GM12875 (cell line): ENCODE measurements around the gene SORCS1.

Source experiments
- H3K4me3 ChIP-seq: one replicate; pipeline ENCODE4 v1.5.1; 2011; ENCODE audit warnings: low read depth, low read length, control low read depth
- TF ChIP-seq, protein P1 (sequence below): IDR thresholded peaks from 2 replicates; pipeline ENCODE4 v1.5.1; 2011; ENCODE audit warnings: low read depth, mild to moderate bottlenecking, control low read depth, inconsistent platforms, low read length, moderate library complexity, borderline replicate concordance; ENCODE audit not compliant: insufficient read depth

SORCS1 gene

DNA sequence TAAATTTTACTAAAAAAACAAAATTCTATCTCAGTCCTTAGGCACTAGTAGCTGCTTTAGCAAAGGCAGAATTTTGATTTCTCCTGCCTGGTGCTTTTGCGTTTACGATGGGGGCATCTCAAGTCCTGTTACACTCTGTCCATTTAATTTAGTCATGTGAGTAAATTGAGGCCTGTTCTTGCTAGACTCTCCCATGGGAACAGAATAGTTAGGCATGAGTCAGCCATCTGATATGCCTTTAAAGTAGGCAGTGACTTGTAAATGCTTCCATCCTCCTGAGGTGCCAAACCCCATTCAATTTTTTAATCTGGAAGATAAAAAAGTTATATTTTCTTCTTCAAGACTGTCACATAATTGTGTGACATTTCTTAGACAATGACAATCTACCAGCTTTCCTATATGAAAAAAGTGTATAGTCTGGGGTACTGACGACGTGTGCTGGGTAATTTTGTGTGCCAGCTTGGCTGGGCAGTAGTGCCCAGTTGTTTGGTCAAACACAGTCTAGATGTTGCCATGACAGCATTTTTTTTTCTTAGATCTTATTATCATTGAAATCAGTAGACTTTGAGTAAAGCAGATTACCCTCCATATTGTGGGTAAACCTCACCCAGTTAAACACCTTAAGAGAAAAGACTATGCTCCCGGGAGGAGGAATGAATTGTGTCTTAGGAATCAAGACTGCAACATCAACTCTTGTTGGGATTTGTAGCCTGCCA is 603.4 kb downstream of the SORCS1 start:
- TF ChIP-seq, protein P1, sequence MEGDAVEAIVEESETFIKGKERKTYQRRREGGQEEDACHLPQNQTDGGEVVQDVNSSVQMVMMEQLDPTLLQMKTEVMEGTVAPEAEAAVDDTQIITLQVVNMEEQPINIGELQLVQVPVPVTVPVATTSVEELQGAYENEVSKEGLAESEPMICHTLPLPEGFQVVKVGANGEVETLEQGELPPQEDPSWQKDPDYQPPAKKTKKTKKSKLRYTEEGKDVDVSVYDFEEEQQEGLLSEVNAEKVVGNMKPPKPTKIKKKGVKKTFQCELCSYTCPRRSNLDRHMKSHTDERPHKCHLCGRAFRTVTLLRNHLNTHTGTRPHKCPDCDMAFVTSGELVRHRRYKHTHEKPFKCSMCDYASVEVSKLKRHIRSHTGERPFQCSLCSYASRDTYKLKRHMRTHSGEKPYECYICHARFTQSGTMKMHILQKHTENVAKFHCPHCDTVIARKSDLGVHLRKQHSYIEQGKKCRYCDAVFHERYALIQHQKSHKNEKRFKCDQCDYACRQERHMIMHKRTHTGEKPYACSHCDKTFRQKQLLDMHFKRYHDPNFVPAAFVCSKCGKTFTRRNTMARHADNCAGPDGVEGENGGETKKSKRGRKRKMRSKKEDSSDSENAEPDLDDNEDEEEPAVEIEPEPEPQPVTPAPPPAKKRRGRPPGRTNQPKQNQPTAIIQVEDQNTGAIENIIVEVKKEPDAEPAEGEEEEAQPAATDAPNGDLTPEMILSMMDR: no peak
- no peak overlapping the region for H3K4me3 ChIP-seq

DNA sequence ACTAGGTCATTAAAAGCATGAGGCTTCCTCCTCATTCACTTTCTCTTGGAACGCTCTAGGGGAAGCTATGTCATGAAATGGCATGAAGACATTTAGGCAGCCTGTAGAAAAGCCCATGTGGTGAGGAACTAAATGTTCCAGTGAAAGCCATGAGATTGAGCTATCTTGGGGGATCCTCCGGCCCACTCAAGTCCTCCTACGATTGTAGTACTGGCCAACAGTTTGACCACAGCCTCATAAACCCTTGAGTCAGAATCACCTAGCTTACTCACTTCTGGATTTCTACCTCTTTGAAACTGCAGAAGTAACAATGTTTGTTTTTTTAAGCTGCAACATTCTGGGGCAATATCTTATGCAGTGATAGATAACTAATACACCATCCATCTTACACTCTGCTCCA is 605.1 kb downstream of the SORCS1 start:
- no peak overlapping the region for H3K4me3 ChIP-seq
- TF ChIP-seq, protein P1: no peak

DNA sequence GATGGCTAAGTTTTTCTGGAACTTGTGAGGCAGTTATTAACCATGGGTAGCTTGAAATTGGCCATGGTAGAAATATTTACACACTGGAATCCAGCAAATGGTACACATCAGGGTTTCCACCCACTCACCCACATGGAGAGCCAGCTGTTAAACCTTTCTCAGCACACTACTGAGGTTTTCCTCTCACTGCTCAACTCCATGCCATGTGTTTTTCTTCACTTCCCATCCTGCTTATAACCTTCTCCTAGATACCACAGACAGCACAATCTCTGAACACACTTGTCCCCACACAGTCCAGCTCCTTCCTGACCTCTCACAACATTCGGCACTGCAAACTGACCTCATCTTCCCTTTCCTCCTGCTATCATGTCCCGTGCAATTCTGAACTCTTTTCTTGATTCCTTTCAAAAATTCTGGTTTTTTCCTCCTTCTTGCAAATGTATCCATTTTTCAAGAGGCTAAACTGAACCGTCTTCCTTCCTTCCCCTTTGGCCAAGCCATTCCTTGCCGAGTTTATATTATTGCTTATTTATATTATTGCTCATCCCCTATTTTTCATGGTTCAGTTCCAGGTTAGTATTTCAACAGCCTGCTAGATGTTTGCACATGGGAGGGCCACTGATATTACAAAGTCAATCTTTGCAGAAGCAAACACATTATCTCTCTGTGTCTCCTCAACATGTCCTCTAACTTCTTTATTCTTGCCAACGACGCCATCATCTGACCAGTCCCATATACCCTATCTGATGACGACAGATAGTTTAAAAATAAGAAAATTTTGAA is 606.4 kb downstream of the SORCS1 start:
- TF ChIP-seq, protein P1: no peak

DNA sequence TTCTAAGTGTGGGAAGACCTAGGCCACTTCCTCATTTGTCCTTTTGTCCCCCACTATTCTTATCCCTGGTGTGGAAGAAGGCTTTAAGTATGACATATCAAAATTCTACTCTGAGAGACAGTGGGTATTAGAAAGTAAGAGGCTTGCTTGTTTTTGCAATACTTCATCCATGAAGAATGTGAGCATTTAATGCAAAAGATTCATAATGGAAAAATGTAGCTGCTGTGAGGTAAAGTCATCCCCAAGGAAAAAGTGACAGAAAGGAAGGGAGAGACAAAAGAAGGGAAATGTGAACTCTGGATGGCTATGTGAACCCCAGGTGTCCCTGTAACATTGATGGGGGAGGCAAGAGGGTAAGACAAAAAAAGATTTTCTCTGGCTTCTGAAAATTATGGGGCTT is 607.5 kb downstream of the SORCS1 start:
- H3K4me3 ChIP-seq: no peak overlapping the region
- TF ChIP-seq, protein P1: no peak

More for the DNA sequence above, 606.4 kb downstream of the SORCS1 start:
- no peak overlapping the region for H3K4me3 ChIP-seq

DNA sequence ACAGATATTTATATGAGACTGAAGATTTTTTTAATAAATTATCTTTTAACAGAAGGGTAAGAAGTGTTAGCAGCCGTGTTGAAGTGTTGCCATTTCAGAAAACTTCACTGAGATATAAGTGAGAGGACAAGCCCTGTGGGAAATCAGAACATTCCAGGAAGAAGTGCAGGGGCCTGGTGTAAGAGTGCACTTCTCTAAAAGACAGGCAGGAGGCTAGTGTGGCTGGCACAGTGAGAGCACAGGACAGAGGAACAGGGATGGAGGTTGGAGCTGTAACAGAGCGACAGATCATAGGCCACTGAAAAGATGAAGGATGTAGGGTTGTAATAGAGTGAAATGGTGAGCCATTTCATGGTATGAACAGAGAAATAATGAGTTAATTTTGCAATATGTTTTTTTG is 608.9 kb downstream of the SORCS1 start:
- TF ChIP-seq, protein P1: no peak
- H3K4me3 ChIP-seq: no peak overlapping the region

DNA sequence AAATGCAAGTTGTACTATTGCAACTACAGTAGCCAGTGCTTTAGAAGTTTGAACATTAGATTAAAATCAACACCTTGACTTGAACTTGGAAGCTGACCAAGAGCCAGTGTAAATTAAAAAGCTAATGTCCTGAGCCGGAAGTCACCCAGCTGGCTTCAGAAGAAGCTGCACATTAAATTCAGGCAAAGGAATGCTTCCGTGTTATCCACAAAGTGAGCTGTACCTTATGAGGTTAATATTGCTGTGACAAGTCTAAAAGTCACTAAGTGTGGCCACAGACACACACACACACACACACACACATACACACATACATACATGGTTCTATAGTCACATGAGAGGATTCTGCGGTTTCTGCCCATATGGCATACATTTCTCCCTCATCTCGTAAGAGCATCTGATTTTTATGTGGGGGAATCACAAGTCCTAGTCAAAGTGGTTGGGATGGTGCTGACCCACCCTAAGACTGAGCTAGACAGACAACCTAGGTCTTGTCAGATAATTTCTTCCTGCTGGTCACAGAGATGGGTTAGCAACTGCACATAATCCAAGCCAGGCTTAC is 612.9 kb downstream of the SORCS1 start:
- TF ChIP-seq, protein P1: no peak
- no peak overlapping the region for H3K4me3 ChIP-seq
